ENCODE results near the gene USP21. TPM values are rescaled to one million over a fixed set of nuclear protein-coding genes. Genes with fewer than 3 reads are reported as not detected.

USP21 gene
- total and polyA plus RNA-seq, 9 of the 15 experiments (the other 6 are each of a cell fraction or from before 2014, with no cell fraction given): 4.9 to 52.4 (median 21.6) TPM

- TF ChIP-seq SREBF2 (CRISPR knock-in tag; IDR thresholded peaks at IDR 0.05) (no peak), ZNF699 (CRISPR knock-in tag; IDR thresholded peaks at IDR 0.05; ENCODE audit: insufficient replicate concordance) (no peak), ATF6 (CRISPR knock-in tag; IDR thresholded peaks at IDR 0.05) (peak; percentile 63), CREB1 (IDR thresholded peaks at IDR 0.05) (0 out of 2 replicates have a peak, but pooled peaks have one; percentile 39), CREB1 (CRISPR knock-in tag; IDR thresholded peaks at IDR 0.05) (peak; percentile 52; the same call in 1 of the 2 replicates), NCOA4 (IDR thresholded peaks at IDR 0.05; ENCODE audit: partially characterized antibody) (no peak), KAT2B (IDR thresholded peaks at IDR 0.05; ENCODE audit: low read depth, low read length) (no peak), CBFA2T3 (IDR thresholded peaks at IDR 0.05) (no peak), RERE (CRISPR knock-in tag; IDR thresholded peaks at IDR 0.05; ENCODE audit: borderline replicate concordance) (no peak), IFI16 (CRISPR knock-in tag; IDR thresholded peaks at IDR 0.05) (no peak), PREB (CRISPR knock-in tag; IDR thresholded peaks at IDR 0.05) (peak; percentile 92; the same call in 1 of the 2 replicates), ZNF140 (CRISPR knock-in tag; IDR thresholded peaks at IDR 0.05) (no peak), ZNF23 (CRISPR knock-in tag; IDR thresholded peaks at IDR 0.05) (no peak), MTA2 (IDR thresholded peaks at IDR 0.05; ENCODE audit: low read depth) (no peak), ZC3H8 (IDR thresholded peaks at IDR 0.05) (no peak), CBX3 (IDR thresholded peaks at IDR 0.05; ENCODE audit: borderline replicate concordance in 1 of 2, low read length in 2 of 2) (no peak), ETV6 (IDR thresholded peaks at IDR 0.05; ENCODE audit: borderline replicate concordance in 1 of 2, low read depth in 2 of 2, low read length in 1 of 2) (no peak), ETV6 (CRISPR knock-in tag; IDR thresholded peaks at IDR 0.05; ENCODE audit: borderline replicate concordance) (no peak), GTF2E2 (tag; IDR thresholded peaks at IDR 0.05) (peak; percentile 29; the same call in 1 of the 2 replicates), BCOR (IDR thresholded peaks at IDR 0.05) (no peak), MECOM (CRISPR knock-in tag; IDR thresholded peaks at IDR 0.05) (no peak), TFAM (CRISPR knock-in tag; conservative IDR thresholded peaks at IDR 0.05) (no peak)
Observed at GRCh38 chr1:161159087-161159912, at the start of gene USP21 (continued).
